ENCODE data around the gene UBE2E3.
"Not testable (repeated sequence)": the region's sequence is repeated elsewhere in the genome, so short reads cannot be mapped to it uniquely, and the experiment has no call there.

Gene UBE2E3

GRCh38 chr2:180980106-180980942 is at the start of gene UBE2E3:
Gene UBE2E3 (plus strand): TSS chr2:180980605. CDS start chr2:180982043, 1,438 bp downstream.
- H3K4me3 ChIP-seq (ENCODE audit: low read depth, low read length): peak within 1 kb of the TSS; percentile 98
- peak; percentile 81 for TF ChIP-seq CTCF (IDR thresholded peaks at IDR 0.05; ENCODE audit: low read depth, low read length)

GRCh38 chr2:180931841-180932240 is 48.6 kb upstream of the UBE2E3 start:
- no peaks in the 10 kb centered on the region for H3K27me3 ChIP-seq (ENCODE audit: insufficient read depth, low read depth, severe bottlenecking)
- DNase-seq: no peak
- no peak overlapping the region for H3K27ac ChIP-seq
- H3K9me3 ChIP-seq (ENCODE audit: severe bottlenecking): no peaks in the 10 kb centered on the region
- TF ChIP-seq CTCF (IDR thresholded peaks at IDR 0.05; ENCODE audit: low read depth, low read length): no peak
- no peak overlapping the region for H3K4me3 ChIP-seq (ENCODE audit: low read depth, low read length)
- H3K36me3 ChIP-seq: no peaks in the 10 kb centered on the region

More at GRCh38 chr2:180980106-180980942, at the start of gene UBE2E3:
- peak; percentile 86 for DNase-seq
- peak within 1 kb of the TSS; percentile 85 for H3K27ac ChIP-seq
- no peaks in the 10 kb centered on the region for H3K27me3 ChIP-seq (ENCODE audit: insufficient read depth, low read depth, severe bottlenecking)
- no peaks in the 10 kb centered on the region for H3K9me3 ChIP-seq (ENCODE audit: severe bottlenecking)
- peaks cover 14% of the 10 kb centered on the region for H3K36me3 ChIP-seq

- TF ChIP-seq CTCF (IDR thresholded peaks at IDR 0.05; ENCODE audit: low read depth, low read length): no peak
- DNase-seq: no peak
- no peaks in the 10 kb centered on the region for H3K36me3 ChIP-seq
- H3K4me3 ChIP-seq (ENCODE audit: low read depth, low read length): no peak overlapping the region
- no peaks in the 10 kb centered on the region for H3K27me3 ChIP-seq (ENCODE audit: insufficient read depth, low read depth, severe bottlenecking)
- H3K9me3 ChIP-seq (ENCODE audit: severe bottlenecking): no peaks in the 10 kb centered on the region
- no peak overlapping the region for H3K27ac ChIP-seq
These were observed 47.1 kb upstream of the UBE2E3 start for GRCh38 chr2:180933332-180933731.

- no peaks in the 10 kb centered on the region for H3K9me3 ChIP-seq (ENCODE audit: severe bottlenecking)
- H3K27me3 ChIP-seq (ENCODE audit: insufficient read depth, low read depth, severe bottlenecking): no peaks in the 10 kb centered on the region
- H3K27ac ChIP-seq: no peak overlapping the region
- DNase-seq: no peak
- no peaks in the 10 kb centered on the region for H3K36me3 ChIP-seq
- TF ChIP-seq CTCF (IDR thresholded peaks at IDR 0.05; ENCODE audit: low read depth, low read length): no peak
- H3K4me3 ChIP-seq (ENCODE audit: low read depth, low read length): no peak overlapping the region
These were observed 45.5 kb upstream of the UBE2E3 start for GRCh38 chr2:180934911-180935310.

- not testable (repeated sequence) for H3K4me3 ChIP-seq (ENCODE audit: low read depth, low read length); DNase-seq; H3K9me3 ChIP-seq (ENCODE audit: severe bottlenecking); H3K27ac ChIP-seq; H3K36me3 ChIP-seq; H3K27me3 ChIP-seq (ENCODE audit: insufficient read depth, low read depth, severe bottlenecking)
These were observed 42.9 kb upstream of the UBE2E3 start for GRCh38 chr2:180937480-180937879.

GRCh38 chr2:180938451-180938850 is 42.0 kb upstream of the UBE2E3 start:
- Histone ChIP-seq H3K36me3 (no peaks in the 10 kb centered on the region), H3K9me3 (ENCODE audit: severe bottlenecking) (no peaks in the 10 kb centered on the region), H3K27ac (no peak overlapping the region), H3K27me3 (ENCODE audit: insufficient read depth, low read depth, severe bottlenecking) (no peaks in the 10 kb centered on the region), H3K4me3 (ENCODE audit: low read depth, low read length) (no peak overlapping the region)
- TF ChIP-seq CTCF (IDR thresholded peaks at IDR 0.05; ENCODE audit: low read depth, low read length): no peak
- DNase-seq: no peak

All from WERI-Rb-1 (cell line).